Prostate gland (tissue), 2 donors: ENCODE data around the gene CENPP. TPM values are rescaled to one million over a fixed set of nuclear protein-coding genes. Genes with fewer than 3 reads are reported as not detected.

Experiments
- DNase-seq: peaks from one replicate; pipeline ENCODE4 v3.0.0-alpha.2; 2019; ENCODE audit warnings: low spot score
- H3K27ac ChIP-seq, 2 donors: fragments of 200-600 bp; sonication (generic); 2 replicates each; pipeline ENCODE4 v1.5.1; 2017 to 2019
- H3K27me3 ChIP-seq: fragments of 200-600 bp; sonication (generic); replicated peaks from 2 replicates; pipeline ENCODE4 v1.5.1; 2019; ENCODE audit not compliant: insufficient read depth
- H3K36me3 ChIP-seq, 2 donors: fragments of 200-600 bp; sonication (generic); 1 replicate in 1 of 2; 2 replicates in 1 of 2; pipeline versions ENCODE4 v1.5.1 to v1.8.1; 2017 to 2019
- H3K4me1 ChIP-seq: fragments of 200-600 bp; sonication (generic); replicated peaks from 2 replicates; pipeline ENCODE4 v1.5.1; 2019
- H3K4me3 ChIP-seq, 2 donors: fragments of 200-600 bp; sonication (generic); 2 replicates each; pipeline ENCODE4 v1.5.1; 2017 to 2019
- H3K9me3 ChIP-seq: fragments of 200-600 bp; sonication (generic); 2 replicates; pipeline ENCODE4 v1.5.1; 2017
- CTCF ChIP-seq, 4 experiments: fragments of 200-600 bp in 2 of 4; fragments of 450-650 bp in 2 of 4; sonication (generic) in 2 of 4; IDR thresholded peaks; 1 replicate in 3 of 4; 2 replicates in 1 of 4; pipeline ENCODE4 v1.5.1; 2016 to 2019; ENCODE audit warnings: antibody characterized with exemption in 4 of 4, mild to moderate bottlenecking in 2 of 4, moderate library complexity in 2 of 4
- POLR2A ChIP-seq: fragments of 450-650 bp; IDR thresholded peaks from one replicate; pipeline ENCODE4 v1.6.1; 2016; ENCODE audit warnings: antibody characterized with exemption, mild to moderate bottlenecking
- POLR2AphosphoS5 ChIP-seq: sonication (generic); formaldehyde crosslinking; IDR thresholded peaks from one replicate; pipeline ENCODE4 v1.6.1; 2017; ENCODE audit warnings: antibody characterized with exemption
- WGBS: methylation state at CpG from one replicate; pipeline ENCODE4 v1.1.5; 2018; 5-methylcytosine and 5-hydroxymethylcytosine counted together
- intact Hi-C: fragments of 100-400 bp; cut with DNase I; formaldehyde crosslinking; loops from one replicate; pipeline ENCODE4 v1.14.2; 2022
- total RNA-seq, 2 donors: library from RNA; depleted of rRNA; stranded (reverse); fragments of >200 nt; gene quantifications; one replicate each; pipeline ENCODE4 v1.1.0, GENCODE V29; 2016

Gene CENPP
- total RNA-seq, 2 donors from 2014 or later = 1.4 to 21.5 TPM

- H3K27ac ChIP-seq = no peak overlapping the region
- no peak for TF ChIP-seq CTCF (IDR thresholded peaks at IDR 0.05)
- TF ChIP-seq POLR2A = no peak
- TF ChIP-seq POLR2AphosphoS5 = no peak
- 92% methylated on average over 5 of the region's 5 CpGs for WGBS
- no peaks in the 10 kb centered on the region for H3K36me3 ChIP-seq
- no peaks in the 10 kb centered on the region for H3K27me3 ChIP-seq
- intact Hi-C loops = no loop called here
- no peaks in the 10 kb centered on the region for H3K9me3 ChIP-seq
- no peaks in the 10 kb centered on the region for H3K4me1 ChIP-seq
- no peak for DNase-seq
- H3K4me3 ChIP-seq = no peak overlapping the region
Measured at GRCh38 chr9:92603990-92604389, 278.2 kb downstream of the CENPP start.

GRCh38 chr9:92605224-92605623, 279.5 kb downstream of the CENPP start:
- intact Hi-C loops = no loop called here
- no peak overlapping the region for H3K27ac ChIP-seq
- no peak for DNase-seq

GRCh38 chr9:92607088-92607487, 281.3 kb downstream of the CENPP start:
- H3K4me1 ChIP-seq = no peaks in the 10 kb centered on the region
- WGBS = 4% methylated on average over 2 of the region's 2 CpGs
- H3K27ac ChIP-seq = no peak overlapping the region

More at GRCh38 chr9:92605224-92605623, 279.5 kb downstream of the CENPP start:
- TF ChIP-seq POLR2A (no peak), POLR2AphosphoS5 (no peak), CTCF (IDR thresholded peaks at IDR 0.05) (no peak)
- no peak overlapping the region for H3K4me3 ChIP-seq
- H3K4me1 ChIP-seq = no peaks in the 10 kb centered on the region
- 92% methylated on average over 5 of the region's 5 CpGs for WGBS
- no peaks in the 10 kb centered on the region for H3K36me3 ChIP-seq
- no peaks in the 10 kb centered on the region for H3K27me3 ChIP-seq
- H3K9me3 ChIP-seq = no peaks in the 10 kb centered on the region

GRCh38 chr9:92607773-92608172, 282.0 kb downstream of the CENPP start:
- Histone ChIP-seq H3K9me3 (no peaks in the 10 kb centered on the region), H3K27ac (no peak overlapping the region), H3K4me1 (no peaks in the 10 kb centered on the region), H3K27me3 (no peaks in the 10 kb centered on the region), H3K4me3 (no peak overlapping the region), H3K36me3 (no peaks in the 10 kb centered on the region)
- TF ChIP-seq POLR2A (no peak), POLR2AphosphoS5 (no peak), CTCF (IDR thresholded peaks at IDR 0.05) (no peak)
- 22% methylated on average over 4 of the region's 4 CpGs for WGBS
- DNase-seq = no peak
- intact Hi-C loops = no loop called here

More at GRCh38 chr9:92607088-92607487, 281.3 kb downstream of the CENPP start:
- intact Hi-C loops = no loop called here
- TF ChIP-seq POLR2A (no peak), POLR2AphosphoS5 (no peak), CTCF (IDR thresholded peaks at IDR 0.05) (no peak)
- no peaks in the 10 kb centered on the region for H3K27me3 ChIP-seq
- no peak overlapping the region for H3K4me3 ChIP-seq
- no peak for DNase-seq
- H3K36me3 ChIP-seq = no peaks in the 10 kb centered on the region
- H3K9me3 ChIP-seq = no peaks in the 10 kb centered on the region

- Histone ChIP-seq H3K27me3 (no peaks in the 10 kb centered on the region), H3K4me1 (no peaks in the 10 kb centered on the region), H3K4me3 (no peak overlapping the region), H3K27ac (peak overlapping the region in 1 of 2 donors; percentile 65), H3K36me3 (no peaks in the 10 kb centered on the region), H3K9me3 (no peaks in the 10 kb centered on the region)
- TF ChIP-seq CTCF (IDR thresholded peaks at IDR 0.05) = no peak
- no peak for TF ChIP-seq POLR2AphosphoS5
- TF ChIP-seq POLR2A = no peak
- intact Hi-C loops = no loop called here
- WGBS = 67% methylated on average over 10 of the region's 10 CpGs
- DNase-seq = no peak
Measured at GRCh38 chr9:92608241-92608908, 282.6 kb downstream of the CENPP start.
